Pancreas (tissue), 10 donors: ENCODE results near the gene BBOF1. TPM values are rescaled to one million over a fixed set of nuclear protein-coding genes. Genes with fewer than 3 reads are reported as not detected.
A peak's percentile ranks its signal among the peaks of the same experiment; 100 is the strongest.

Experiments used
- ATAC-seq, 4 donors: fragments of 200-7000 bp; cut with Tn5 transposase; one replicate each; pipeline versions ENCODE4 v1.8.0 to v1.9.1; 2020; ENCODE audit warnings: mild to moderate bottlenecking in 4 of 4, moderate library complexity in 4 of 4
- DNase-seq, 6 donors: peaks; one replicate each; pipeline ENCODE4 v3.0.0-alpha.2; 2020
- FAIRE-seq: peaks from 2 replicates; lab custom pipeline; 2012; peaks lifted over from hg19 to GRCh38; lab: Jason Lieb, UNC
- H3K27ac ChIP-seq, 4 donors: fragments of 200-600 bp; sonication (generic); 1 replicate in 3 of 4; 2 replicates in 1 of 4; pipeline versions ENCODE4 v1.5.0 to v1.8.0; 2020
- H3K27me3 ChIP-seq, 4 donors: fragments of 200-600 bp; one replicate each; pipeline ENCODE4 v1.8.0; 2021
- H3K36me3 ChIP-seq, 3 donors: fragments of 200-600 bp; sonication (generic) in 1 of 3; one replicate each; pipeline versions ENCODE4 v1.5.0 to v1.8.0; 2020 to 2021
- H3K4me1 ChIP-seq, 3 donors: fragments of 200-600 bp; one replicate each; pipeline ENCODE4 v1.8.0; 2021
- H3K4me3 ChIP-seq, 4 donors: fragments of 200-600 bp; sonication (generic) in 2 of 4; one replicate each; pipeline versions ENCODE4 v1.5.0 to v1.8.0; 2020 to 2021
- H3K9me3 ChIP-seq, 4 donors: fragments of 200-600 bp; one replicate each; pipeline ENCODE4 v1.8.0; 2021
- WGBS, 2 donors: extraction: QIAGEN DNeasy Blood & Tissue Kit; methylation state at CpG; one replicate each; pipeline ENCODE4 v1.1.7; 2013; 5-methylcytosine and 5-hydroxymethylcytosine counted together
- intact Hi-C, 3 donors: fragments of 100-400 bp; cut with DNase I; formaldehyde crosslinking; loops; one replicate each; pipeline versions ENCODE4 v1.11.1 to v1.14.2; 2022
- polyA plus RNA-seq, 2 donors: library from polyadenylated mRNA; stranded (reverse); fragments of 200-250 nt; gene quantifications; one replicate each; pipeline ENCODE4 v1.2.3, GENCODE V29; 2013
- total RNA-seq, 6 donors: library from RNA; stranded (reverse); fragmentation: NEBNext Ultra II Directional in 4 of 6; extraction: Animal tissue kit (Norgen Biotek cat#: 25700) in 4 of 6; gene quantifications; one replicate each; pipeline versions ENCODE4 v1.2.1 to v1.2.4, GENCODE V29; 2021 to 2023
- TF ChIP-seq, protein P1 (sequence below), 4 donors: fragments of 200-600 bp; sonication (generic) in 3 of 4; IDR thresholded peaks; one replicate each; pipeline versions ENCODE4 v1.5.0 to v1.8.0; 2021; ENCODE audit warnings: antibody characterized with exemption in 4 of 4
- donor health status: healthy with polysubstance abuse.
- donor health status: DM: no; HTN: no; CAD: no; lungs with moderate emphysema.
- donor health status: DM: no; HTN: no; CAD: no.
- donor health status: control.
- donor health status: control.
- donor health status: Bipolar disorder and iron deficiency.
- donor health status: DM: yes; HTN: yes; CAD: no.
- donor health status: DM: no; HTN: no; CAD: no.
- donor health status: DM: no; HTN: no; CAD: no.
- donor health status: DM: yes; HTN: yes; CAD: no.

Gene BBOF1, protein sequence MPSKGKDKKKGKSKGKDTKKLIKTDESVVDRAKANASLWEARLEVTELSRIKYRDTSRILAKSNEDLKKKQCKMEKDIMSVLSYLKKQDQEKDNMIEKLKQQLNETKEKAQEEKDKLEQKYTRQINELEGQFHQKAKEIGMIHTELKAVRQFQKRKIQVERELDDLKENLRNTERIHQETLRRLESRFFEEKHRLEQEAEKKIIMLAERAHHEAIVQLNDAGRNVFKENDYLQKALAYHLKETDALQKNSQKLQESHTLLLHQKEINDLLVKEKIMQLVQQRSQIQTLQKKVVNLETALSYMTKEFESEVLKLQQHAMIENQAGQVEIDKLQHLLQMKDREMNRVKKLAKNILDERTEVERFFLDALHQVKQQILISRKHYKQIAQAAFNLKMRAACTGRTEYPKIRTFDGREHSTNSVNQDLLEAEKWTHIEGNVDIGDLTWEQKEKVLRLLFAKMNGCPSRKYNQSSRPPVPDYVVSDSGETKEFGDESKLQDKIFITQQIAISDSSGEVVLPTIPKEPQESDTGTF
- total RNA-seq, result 1 to 10 TPM; 1.0 to 2.3 (median 1.9) TPM
- 1 to 10 TPM; 2.5 to 4.6 TPM for polyA plus RNA-seq

DNA sequence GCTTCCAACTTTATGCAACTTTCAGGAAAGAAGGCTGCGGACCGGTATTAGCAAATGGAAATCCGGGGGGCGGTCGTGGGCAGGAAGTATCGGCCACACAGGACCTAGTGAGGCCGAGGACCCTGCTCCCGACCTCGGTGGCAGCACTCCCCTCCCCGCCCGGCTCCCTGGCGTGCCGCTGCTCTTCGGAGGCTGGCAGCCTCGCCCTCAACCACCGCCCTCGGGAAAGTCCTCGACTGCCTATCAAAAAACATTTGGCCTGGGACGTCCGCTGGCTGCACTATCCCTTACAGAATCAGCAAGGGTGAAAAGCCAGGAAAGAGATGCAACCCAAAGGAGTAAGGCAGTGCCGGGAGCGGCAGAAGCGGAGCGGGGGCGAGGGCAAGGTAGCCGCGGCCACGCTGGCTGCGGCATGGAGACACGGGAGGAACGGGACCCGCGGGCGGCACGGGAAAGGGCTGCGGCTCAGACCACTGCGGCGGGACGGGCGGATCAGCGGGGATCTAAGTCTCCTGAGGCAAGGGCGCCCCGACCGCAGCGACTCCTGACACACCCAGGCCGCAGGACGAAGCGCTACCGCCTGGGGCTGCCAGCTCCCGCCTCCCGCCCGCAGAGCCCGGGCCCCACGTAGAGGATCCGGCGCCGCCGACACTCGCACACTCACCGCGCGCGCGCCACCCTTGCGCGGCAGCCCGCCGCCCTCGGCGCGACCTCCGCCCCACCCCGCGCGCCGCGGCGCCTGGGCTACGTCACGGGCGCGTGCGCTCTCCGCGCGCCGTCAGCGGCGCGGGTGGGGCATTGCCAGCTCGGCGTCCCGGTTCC, at the start of gene BBOF1, which contains the start of gene ENTPD5:
Gene BBOF1 (plus strand): TSS at position 764 of the 822 bp plus-strand sequence. CDS start 130 bp downstream, outside the sequence.
Gene ENTPD5 (minus strand): TSS at position 703 of the 822 bp plus-strand sequence. CDS start 31,186 bp downstream, outside the sequence.
- TF ChIP-seq, protein P1, sequence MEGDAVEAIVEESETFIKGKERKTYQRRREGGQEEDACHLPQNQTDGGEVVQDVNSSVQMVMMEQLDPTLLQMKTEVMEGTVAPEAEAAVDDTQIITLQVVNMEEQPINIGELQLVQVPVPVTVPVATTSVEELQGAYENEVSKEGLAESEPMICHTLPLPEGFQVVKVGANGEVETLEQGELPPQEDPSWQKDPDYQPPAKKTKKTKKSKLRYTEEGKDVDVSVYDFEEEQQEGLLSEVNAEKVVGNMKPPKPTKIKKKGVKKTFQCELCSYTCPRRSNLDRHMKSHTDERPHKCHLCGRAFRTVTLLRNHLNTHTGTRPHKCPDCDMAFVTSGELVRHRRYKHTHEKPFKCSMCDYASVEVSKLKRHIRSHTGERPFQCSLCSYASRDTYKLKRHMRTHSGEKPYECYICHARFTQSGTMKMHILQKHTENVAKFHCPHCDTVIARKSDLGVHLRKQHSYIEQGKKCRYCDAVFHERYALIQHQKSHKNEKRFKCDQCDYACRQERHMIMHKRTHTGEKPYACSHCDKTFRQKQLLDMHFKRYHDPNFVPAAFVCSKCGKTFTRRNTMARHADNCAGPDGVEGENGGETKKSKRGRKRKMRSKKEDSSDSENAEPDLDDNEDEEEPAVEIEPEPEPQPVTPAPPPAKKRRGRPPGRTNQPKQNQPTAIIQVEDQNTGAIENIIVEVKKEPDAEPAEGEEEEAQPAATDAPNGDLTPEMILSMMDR (IDR thresholded peaks at IDR 0.05), result no peak
- DNase-seq, result peak; percentile 84 to 94 (median 91)
- Histone ChIP-seq H3K4me3 (peak within 1 kb of the TSS; percentile 56 to 87 (median 84)), H3K27ac (peak within 1 kb of the TSS; percentile 94 to 98 (median 97)), H3K27me3 (no peaks in the 10 kb centered on the region), H3K36me3 (no peaks in the 10 kb centered on the region), H3K4me1 (peaks cover 0 to 9% (median 0%) of the 10 kb centered on the region in 3 donors), H3K9me3 (no peaks in the 10 kb centered on the region)
- 0 to 1% methylated on average over 77 to 93 of the region's 93 CpGs for WGBS, 2 donors
- no peak for FAIRE-seq
- ATAC-seq, result peak; percentile 95 to 97 (median 96)
- intact Hi-C loops, result no loop called here

DNA sequence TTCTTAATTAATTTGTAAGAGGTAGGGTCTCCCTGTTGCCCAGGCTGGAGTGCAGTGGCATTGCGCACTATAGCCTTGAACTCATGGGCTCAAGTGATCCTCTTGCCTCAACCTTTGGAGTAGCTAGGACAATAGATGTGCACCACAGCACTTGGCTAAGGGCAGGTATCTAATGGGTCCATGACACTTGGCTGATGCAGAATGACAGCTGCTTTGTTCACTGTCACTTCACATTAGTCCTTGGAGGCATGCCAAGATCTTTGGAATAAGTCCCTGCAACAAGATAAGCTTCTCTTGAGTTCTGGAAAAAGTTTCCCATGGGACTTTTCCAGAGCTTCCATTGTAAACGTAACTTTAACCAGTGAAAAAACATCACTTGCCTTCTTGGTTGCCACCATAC, 45.7 kb upstream of the BBOF1 start:
- FAIRE-seq, result no peak
- ATAC-seq, result no peak
- TF ChIP-seq, protein P1 (IDR thresholded peaks at IDR 0.05), result no peak
- H3K4me1 ChIP-seq, result no peaks in the 10 kb centered on the region
- intact Hi-C loops, result no loop called here
- WGBS, 2 donors, result 71 to 73% methylated on average over 2 of the region's 2 CpGs
- no peak overlapping the region for H3K27ac ChIP-seq
- H3K27me3 ChIP-seq, result no peaks in the 10 kb centered on the region
- no peak overlapping the region for H3K4me3 ChIP-seq
- no peaks in the 10 kb centered on the region for H3K9me3 ChIP-seq
- H3K36me3 ChIP-seq, result peaks cover 0 to 6% (median 0%) of the 10 kb centered on the region in 3 donors
- DNase-seq, result no peak

DNA sequence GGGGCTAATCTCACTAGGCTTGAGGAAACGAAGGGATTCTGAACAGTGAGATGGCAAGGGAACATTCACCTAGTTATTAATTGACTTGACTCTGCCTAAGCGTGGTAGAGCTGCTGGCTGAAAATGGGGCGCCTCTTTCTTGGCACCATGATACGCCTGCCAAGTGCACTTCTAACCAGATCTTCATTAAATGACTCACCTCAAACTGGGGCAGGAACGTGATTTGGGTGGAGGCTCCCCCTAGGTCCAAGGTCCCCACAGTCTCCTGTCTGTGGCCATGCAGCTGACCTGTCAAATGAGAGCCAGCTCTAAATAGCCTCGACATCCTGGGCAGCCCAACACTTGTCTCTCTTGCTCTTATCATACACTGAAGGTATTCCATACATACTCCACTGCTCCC, 43.0 kb upstream of the BBOF1 start:
- TF ChIP-seq, protein P1 (IDR thresholded peaks at IDR 0.05), result no peak
- H3K27me3 ChIP-seq, result no peaks in the 10 kb centered on the region
- H3K4me1 ChIP-seq, result no peaks in the 10 kb centered on the region
- no peaks in the 10 kb centered on the region for H3K9me3 ChIP-seq
- 82% methylated on average over 6 of the region's 6 CpGs for WGBS, 2 donors
- H3K4me3 ChIP-seq, result no peak overlapping the region
- intact Hi-C loops, result no loop called here
- ATAC-seq, result no peak
- H3K36me3 ChIP-seq, result no peaks in the 10 kb centered on the region
- H3K27ac ChIP-seq, result no peak overlapping the region
- DNase-seq, result no peak
- no peak for FAIRE-seq

DNA sequence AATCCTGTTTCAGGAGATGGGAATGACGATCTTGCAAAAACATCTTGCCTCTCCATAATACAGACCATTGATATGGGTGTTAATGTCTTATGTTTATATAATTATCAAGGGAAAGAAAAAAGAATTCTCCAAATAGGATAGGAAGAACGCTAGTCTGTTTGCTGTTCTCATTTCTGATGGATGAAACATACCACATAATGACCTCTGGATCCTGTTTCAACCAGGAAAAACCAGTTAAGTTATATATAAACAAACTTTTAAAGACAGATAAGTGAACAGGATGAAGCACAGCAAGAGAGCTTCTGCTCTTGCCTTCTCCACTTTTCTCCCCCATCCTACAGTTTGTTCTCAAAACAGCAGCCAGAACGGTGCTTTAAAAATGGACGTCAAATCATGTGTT, 41.3 kb upstream of the BBOF1 start:
- no peaks in the 10 kb centered on the region for H3K27me3 ChIP-seq
- H3K4me1 ChIP-seq, result no peaks in the 10 kb centered on the region
- no peaks in the 10 kb centered on the region for H3K36me3 ChIP-seq
- H3K9me3 ChIP-seq, result no peaks in the 10 kb centered on the region
- no peak for DNase-seq
- no peak overlapping the region for H3K27ac ChIP-seq
- WGBS, 2 donors, result 53 to 56% methylated on average over 4 of the region's 4 CpGs
- H3K4me3 ChIP-seq, result no peak overlapping the region
- TF ChIP-seq, protein P1 (IDR thresholded peaks at IDR 0.05), result no peak
- intact Hi-C loops, result no loop called here
- ATAC-seq, result no peak
- FAIRE-seq, result no peak
